ENCODE results near the gene KIF3B. TPM values are rescaled to one million over a fixed set of nuclear protein-coding genes. Genes with fewer than 3 reads are reported as not detected.

The KIF3B gene
- total RNA-seq, 1 donor from 2014 or later, result 10.4 TPM

DNA sequence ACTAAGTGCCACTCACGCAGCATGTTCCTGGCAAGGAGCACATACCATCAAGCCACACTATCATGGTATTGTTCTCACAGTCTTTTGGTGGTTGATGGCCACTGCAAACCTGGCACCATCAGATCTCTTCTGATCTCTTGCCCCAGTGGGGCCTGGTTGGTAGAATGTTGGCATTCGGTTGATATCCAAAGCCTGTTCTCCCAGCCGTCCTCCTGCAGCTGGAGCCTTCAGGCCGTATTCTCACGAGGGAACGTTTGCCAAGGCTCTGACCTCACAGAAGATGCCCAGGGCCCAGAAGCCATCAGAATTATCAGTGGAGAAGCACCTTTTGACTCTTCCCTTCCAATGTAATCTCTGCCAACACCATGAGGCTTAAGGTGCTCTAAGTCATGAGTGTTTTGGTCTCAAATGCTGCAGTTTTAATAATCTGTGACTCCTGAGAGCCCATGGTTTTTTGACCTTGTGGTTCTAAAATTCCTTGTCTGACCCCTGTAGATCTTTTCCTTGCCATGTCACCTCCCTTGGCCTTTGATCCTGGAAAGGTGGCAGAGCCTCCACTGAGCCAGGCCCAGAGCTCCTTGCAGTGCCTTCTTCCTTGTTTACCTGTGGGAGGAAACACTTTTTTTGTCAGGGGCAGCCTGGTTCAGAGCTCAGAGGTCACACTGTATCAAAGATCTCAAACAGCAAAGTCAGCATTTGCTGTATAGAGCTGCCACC, 42.0 kb upstream of the KIF3B start:
- Histone ChIP-seq H3K9ac (ENCODE audit: low read depth in 1 of 3, low read length in 3 of 3) (no peak overlapping the region), H3K4me1 (ENCODE audit: control insufficient read depth in 3 of 3, insufficient read depth in 3 of 3, low read length in 3 of 3) (no peaks in the 10 kb centered on the region), H3K27me3 (ENCODE audit: control insufficient read depth in 3 of 3, insufficient read depth in 3 of 3, low read length in 3 of 3) (no peaks in the 10 kb centered on the region), H3K9me3 (ENCODE audit: control insufficient read depth in 3 of 3, low read length in 3 of 3) (no peaks in the 10 kb centered on the region), H3K36me3 (ENCODE audit: control insufficient read depth in 3 of 3, insufficient read depth in 3 of 3, low read length in 3 of 3) (peaks cover 40 to 48% (median 48%) of the 10 kb centered on the region in 3 donors), H3K27ac (ENCODE audit: low read depth, low read length) (no peak overlapping the region), H3K4me3 (ENCODE audit: low read length in 3 of 3) (no peak overlapping the region)

DNA sequence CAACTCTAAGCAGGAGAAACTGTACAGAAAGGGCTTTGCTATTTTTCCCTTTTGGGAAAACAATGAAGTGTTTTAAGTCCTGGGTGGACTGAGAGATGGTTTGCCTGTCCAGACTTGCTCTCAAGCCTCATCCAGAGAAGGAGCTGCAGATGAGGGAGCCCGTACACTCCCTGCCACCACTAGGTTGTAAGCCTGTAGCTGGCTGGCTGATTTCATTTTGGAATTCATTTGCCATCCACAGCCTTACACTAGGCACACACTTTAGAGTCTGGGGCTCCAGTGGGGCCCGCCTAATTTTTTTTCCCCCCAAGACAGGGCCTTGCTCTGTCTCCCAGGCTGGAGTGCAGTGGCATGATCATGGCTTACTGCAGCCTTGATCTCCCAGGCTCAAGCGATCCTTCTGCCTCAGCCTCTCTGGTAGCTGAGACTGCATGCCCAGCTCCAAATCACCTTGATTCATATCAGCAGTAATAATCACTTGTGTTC, 41.4 kb upstream of the KIF3B start:
- peaks cover 34 to 42% (median 42%) of the 10 kb centered on the region in 3 donors for H3K36me3 ChIP-seq (ENCODE audit: control insufficient read depth in 3 of 3, insufficient read depth in 3 of 3, low read length in 3 of 3)
- H3K4me3 ChIP-seq (ENCODE audit: low read length in 3 of 3), result no peak overlapping the region
- H3K27ac ChIP-seq (ENCODE audit: low read depth, low read length), result no peak overlapping the region
- no peaks in the 10 kb centered on the region for H3K9me3 ChIP-seq (ENCODE audit: control insufficient read depth in 3 of 3, low read length in 3 of 3)
- no peaks in the 10 kb centered on the region for H3K27me3 ChIP-seq (ENCODE audit: control insufficient read depth in 3 of 3, insufficient read depth in 3 of 3, low read length in 3 of 3)
- no peaks in the 10 kb centered on the region for H3K4me1 ChIP-seq (ENCODE audit: control insufficient read depth in 3 of 3, insufficient read depth in 3 of 3, low read length in 3 of 3)
- no peak overlapping the region for H3K9ac ChIP-seq (ENCODE audit: low read depth in 1 of 3, low read length in 3 of 3)

DNA sequence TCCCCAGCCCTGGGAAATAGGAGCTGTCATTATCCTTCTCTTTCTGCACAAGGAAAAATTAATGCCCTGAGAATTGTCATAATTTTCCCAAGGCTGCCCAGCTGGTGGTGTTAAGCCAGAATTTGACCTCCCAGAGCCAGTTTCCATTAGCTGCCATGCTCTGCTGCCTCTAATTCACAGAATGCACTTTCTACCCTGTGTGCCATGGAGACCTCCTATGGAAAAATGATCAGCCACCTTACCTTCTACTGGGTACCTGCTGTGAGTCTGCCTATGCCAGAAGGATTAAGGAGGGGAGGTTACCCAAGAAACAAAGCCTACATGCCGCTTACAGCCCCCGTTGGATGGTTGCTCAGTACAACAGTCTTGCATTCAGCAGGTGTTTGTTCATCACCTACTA, 40.6 kb upstream of the KIF3B start:
- no peak overlapping the region for H3K27ac ChIP-seq (ENCODE audit: low read depth, low read length)
- no peak overlapping the region for H3K4me3 ChIP-seq (ENCODE audit: low read length in 3 of 3)
- H3K9me3 ChIP-seq (ENCODE audit: control insufficient read depth in 3 of 3, low read length in 3 of 3), result no peaks in the 10 kb centered on the region
- no peak overlapping the region for H3K9ac ChIP-seq (ENCODE audit: low read depth in 1 of 3, low read length in 3 of 3)
- no peaks in the 10 kb centered on the region for H3K27me3 ChIP-seq (ENCODE audit: control insufficient read depth in 3 of 3, insufficient read depth in 3 of 3, low read length in 3 of 3)
- peaks cover 27 to 36% (median 35%) of the 10 kb centered on the region in 3 donors for H3K36me3 ChIP-seq (ENCODE audit: control insufficient read depth in 3 of 3, insufficient read depth in 3 of 3, low read length in 3 of 3)
- no peaks in the 10 kb centered on the region for H3K4me1 ChIP-seq (ENCODE audit: control insufficient read depth in 3 of 3, insufficient read depth in 3 of 3, low read length in 3 of 3)

DNA sequence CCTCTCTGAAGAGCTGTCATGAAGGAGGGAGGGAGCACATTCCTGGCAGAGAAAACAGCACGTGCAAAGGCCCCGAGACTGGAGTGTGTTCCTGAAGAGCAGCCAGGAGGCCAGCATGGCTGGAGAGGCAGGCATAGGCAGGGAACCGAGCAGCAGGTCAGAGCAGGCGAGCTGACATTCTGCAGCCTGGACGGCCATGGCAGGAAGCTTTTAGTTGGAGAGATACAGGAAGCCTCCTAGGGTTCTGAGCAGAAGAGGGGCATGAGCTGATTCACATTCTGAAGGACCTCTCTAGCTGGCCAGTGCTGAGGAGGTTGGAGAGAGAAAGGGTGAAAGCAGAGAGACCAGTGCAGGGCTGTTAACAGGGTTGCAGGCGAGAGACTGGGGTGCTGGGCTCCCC, 40.0 kb upstream of the KIF3B start:
- H3K27ac ChIP-seq (ENCODE audit: low read depth, low read length), result no peak overlapping the region
- H3K4me1 ChIP-seq (ENCODE audit: control insufficient read depth in 3 of 3, insufficient read depth in 3 of 3, low read length in 3 of 3), result no peaks in the 10 kb centered on the region
- H3K36me3 ChIP-seq (ENCODE audit: control insufficient read depth in 3 of 3, insufficient read depth in 3 of 3, low read length in 3 of 3), result peaks cover 23 to 36% (median 33%) of the 10 kb centered on the region in 3 donors
- no peak overlapping the region for H3K9ac ChIP-seq (ENCODE audit: low read depth in 1 of 3, low read length in 3 of 3)
- H3K4me3 ChIP-seq (ENCODE audit: low read length in 3 of 3), result no peak overlapping the region
- no peaks in the 10 kb centered on the region for H3K27me3 ChIP-seq (ENCODE audit: control insufficient read depth in 3 of 3, insufficient read depth in 3 of 3, low read length in 3 of 3)
- no peaks in the 10 kb centered on the region for H3K9me3 ChIP-seq (ENCODE audit: control insufficient read depth in 3 of 3, low read length in 3 of 3)

DNA sequence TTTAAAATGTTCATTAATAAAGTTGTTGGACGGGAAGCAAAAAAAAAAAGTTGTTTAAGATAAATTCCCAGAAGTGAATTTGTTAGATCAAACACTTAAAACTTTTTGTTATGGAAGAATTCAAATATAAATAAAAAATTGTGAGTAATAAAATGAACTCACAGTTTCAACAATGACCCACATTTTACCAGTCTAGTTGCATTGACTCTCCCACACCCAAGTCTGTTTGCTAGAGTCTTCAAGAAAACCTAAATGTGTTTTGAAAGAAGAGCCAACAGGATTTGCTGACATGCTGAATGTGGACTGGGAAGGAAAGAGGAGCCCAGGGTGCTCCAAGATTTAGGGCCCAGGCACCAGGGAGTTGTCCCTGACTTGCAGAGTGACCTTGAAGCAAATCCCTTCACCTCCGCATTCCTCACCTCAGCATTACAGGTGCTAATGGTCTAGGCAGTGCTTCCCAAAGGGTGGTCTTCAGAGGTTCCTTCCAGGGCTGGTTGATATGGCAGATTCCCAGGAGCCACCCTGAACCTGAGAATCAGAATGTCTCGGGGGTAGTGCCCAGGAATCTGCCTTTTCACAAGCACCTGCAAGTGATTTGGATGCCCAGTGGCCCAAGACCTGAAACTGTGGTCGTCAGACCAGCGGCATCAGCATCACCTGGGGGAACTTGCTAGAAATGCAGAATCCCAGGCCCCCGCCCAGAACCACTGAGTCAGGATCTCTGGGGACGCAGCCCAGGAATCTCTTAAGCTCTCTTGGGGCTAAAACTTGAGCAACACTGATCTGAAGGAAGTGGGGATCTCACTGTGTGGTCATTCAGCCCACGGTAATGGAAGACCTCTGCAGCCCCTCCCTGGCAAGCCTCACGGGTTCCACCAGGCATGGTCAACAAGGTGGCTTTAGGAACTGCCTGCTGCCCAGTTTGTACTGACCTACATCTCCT, 38.7 kb upstream of the KIF3B start:
- no peaks in the 10 kb centered on the region for H3K9me3 ChIP-seq (ENCODE audit: control insufficient read depth in 3 of 3, low read length in 3 of 3)
- no peak overlapping the region for H3K27ac ChIP-seq (ENCODE audit: low read depth, low read length)
- peaks cover 10 to 25% (median 21%) of the 10 kb centered on the region in 3 donors for H3K36me3 ChIP-seq (ENCODE audit: control insufficient read depth in 3 of 3, insufficient read depth in 3 of 3, low read length in 3 of 3)
- H3K4me3 ChIP-seq (ENCODE audit: low read length in 3 of 3), result no peak overlapping the region
- H3K27me3 ChIP-seq (ENCODE audit: control insufficient read depth in 3 of 3, insufficient read depth in 3 of 3, low read length in 3 of 3), result no peaks in the 10 kb centered on the region
- H3K9ac ChIP-seq (ENCODE audit: low read depth in 1 of 3, low read length in 3 of 3), result no peak overlapping the region
- H3K4me1 ChIP-seq (ENCODE audit: control insufficient read depth in 3 of 3, insufficient read depth in 3 of 3, low read length in 3 of 3), result no peaks in the 10 kb centered on the region

DNA sequence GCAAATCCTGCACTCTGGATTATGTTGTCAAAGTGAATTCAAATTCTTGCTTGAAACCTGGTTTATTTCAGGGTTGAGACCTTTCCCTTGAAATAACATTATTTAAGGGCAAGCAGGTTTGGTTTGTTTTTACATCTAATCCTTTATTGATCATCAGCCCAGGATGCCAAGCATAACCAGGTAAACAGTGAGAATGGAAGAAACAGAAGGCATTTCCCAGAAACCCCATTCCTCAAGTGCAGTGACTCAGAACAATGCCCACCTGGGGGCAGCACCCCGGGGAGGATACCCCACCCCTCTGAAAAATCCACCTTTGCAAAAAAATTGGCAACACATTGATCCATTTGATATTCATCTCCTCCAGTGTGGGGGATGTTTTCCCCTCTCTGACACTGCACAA, 37.2 kb upstream of the KIF3B start:
- Histone ChIP-seq H3K36me3 (ENCODE audit: control insufficient read depth in 3 of 3, insufficient read depth in 3 of 3, low read length in 3 of 3) (peaks cover 2 to 16% (median 9%) of the 10 kb centered on the region in 3 donors), H3K4me1 (ENCODE audit: control insufficient read depth in 3 of 3, insufficient read depth in 3 of 3, low read length in 3 of 3) (no peaks in the 10 kb centered on the region), H3K4me3 (ENCODE audit: low read length in 3 of 3) (no peak overlapping the region), H3K27ac (ENCODE audit: low read depth, low read length) (no peak overlapping the region), H3K27me3 (ENCODE audit: control insufficient read depth in 3 of 3, insufficient read depth in 3 of 3, low read length in 3 of 3) (no peaks in the 10 kb centered on the region), H3K9me3 (ENCODE audit: control insufficient read depth in 3 of 3, low read length in 3 of 3) (no peaks in the 10 kb centered on the region), H3K9ac (ENCODE audit: low read depth in 1 of 3, low read length in 3 of 3) (no peak overlapping the region)

DNA sequence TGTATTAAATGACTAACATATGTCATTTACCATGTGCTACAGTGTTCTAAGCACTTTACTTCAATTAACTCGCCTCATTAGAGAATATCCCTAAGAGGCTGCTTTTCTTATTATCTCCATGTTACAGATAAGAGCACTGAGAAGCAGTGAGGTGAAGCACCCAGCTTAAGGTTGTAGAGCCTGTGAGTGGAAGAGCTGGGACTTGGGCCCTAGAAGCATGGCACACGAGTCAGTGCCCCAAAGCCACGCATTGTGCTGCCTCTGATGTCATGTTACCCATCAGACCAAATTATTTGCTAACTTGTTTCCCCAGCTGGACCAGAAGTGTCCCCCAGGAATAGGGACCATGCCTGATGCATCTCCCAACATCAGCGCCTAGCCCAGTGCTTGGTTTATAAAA, 35.6 kb upstream of the KIF3B start:
- H3K4me1 ChIP-seq (ENCODE audit: control insufficient read depth in 3 of 3, insufficient read depth in 3 of 3, low read length in 3 of 3), result no peaks in the 10 kb centered on the region
- no peak overlapping the region for H3K4me3 ChIP-seq (ENCODE audit: low read length in 3 of 3)
- H3K27me3 ChIP-seq (ENCODE audit: control insufficient read depth in 3 of 3, insufficient read depth in 3 of 3, low read length in 3 of 3), result no peaks in the 10 kb centered on the region
- H3K9me3 ChIP-seq (ENCODE audit: control insufficient read depth in 3 of 3, low read length in 3 of 3), result no peaks in the 10 kb centered on the region
- no peak overlapping the region for H3K27ac ChIP-seq (ENCODE audit: low read depth, low read length)
- peaks cover 0 to 3% (median 2%) of the 10 kb centered on the region in 3 donors for H3K36me3 ChIP-seq (ENCODE audit: control insufficient read depth in 3 of 3, insufficient read depth in 3 of 3, low read length in 3 of 3)
- no peak overlapping the region for H3K9ac ChIP-seq (ENCODE audit: low read depth in 1 of 3, low read length in 3 of 3)

DNA sequence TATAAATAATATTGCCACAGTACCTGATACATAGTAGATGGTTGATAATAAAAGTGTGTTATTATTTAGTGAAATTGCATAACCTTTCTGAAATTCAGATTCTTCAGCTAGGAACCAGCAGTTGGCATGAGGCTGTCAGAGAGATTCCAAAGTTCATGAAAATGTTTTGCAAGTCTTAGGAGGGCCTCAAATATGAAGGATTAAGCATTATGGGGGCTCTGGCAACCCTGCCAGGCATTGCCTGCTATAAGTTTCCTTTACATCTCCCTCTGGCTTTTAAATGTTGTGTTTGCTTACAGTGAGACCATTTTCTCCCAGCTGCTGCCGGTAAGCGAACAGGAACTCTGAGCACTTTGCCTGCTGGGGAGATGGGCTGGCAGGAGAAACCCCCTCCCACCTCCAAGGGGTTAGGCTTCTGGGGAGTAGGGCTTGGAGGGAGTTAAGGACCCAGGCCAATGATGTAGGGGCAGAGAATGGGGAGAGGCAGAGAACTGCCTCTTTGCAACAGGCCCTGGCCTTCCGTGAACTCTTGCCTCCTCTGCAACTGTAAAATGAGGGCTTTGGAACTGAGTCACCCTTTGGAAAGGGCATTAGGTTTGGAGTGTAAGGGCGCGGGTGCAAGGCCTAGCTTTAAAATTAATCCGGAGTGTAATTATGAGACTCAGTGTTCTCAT, 33.2 kb upstream of the KIF3B start:
- Histone ChIP-seq H3K36me3 (ENCODE audit: control insufficient read depth in 3 of 3, insufficient read depth in 3 of 3, low read length in 3 of 3) (no peaks in the 10 kb centered on the region), H3K9me3 (ENCODE audit: control insufficient read depth in 3 of 3, low read length in 3 of 3) (no peaks in the 10 kb centered on the region), H3K27me3 (ENCODE audit: control insufficient read depth in 3 of 3, insufficient read depth in 3 of 3, low read length in 3 of 3) (no peaks in the 10 kb centered on the region), H3K4me1 (ENCODE audit: control insufficient read depth in 3 of 3, insufficient read depth in 3 of 3, low read length in 3 of 3) (no peaks in the 10 kb centered on the region), H3K27ac (ENCODE audit: low read depth, low read length) (no peak overlapping the region), H3K9ac (ENCODE audit: low read depth in 1 of 3, low read length in 3 of 3) (no peak overlapping the region), H3K4me3 (ENCODE audit: low read length in 3 of 3) (no peak overlapping the region)

DNA sequence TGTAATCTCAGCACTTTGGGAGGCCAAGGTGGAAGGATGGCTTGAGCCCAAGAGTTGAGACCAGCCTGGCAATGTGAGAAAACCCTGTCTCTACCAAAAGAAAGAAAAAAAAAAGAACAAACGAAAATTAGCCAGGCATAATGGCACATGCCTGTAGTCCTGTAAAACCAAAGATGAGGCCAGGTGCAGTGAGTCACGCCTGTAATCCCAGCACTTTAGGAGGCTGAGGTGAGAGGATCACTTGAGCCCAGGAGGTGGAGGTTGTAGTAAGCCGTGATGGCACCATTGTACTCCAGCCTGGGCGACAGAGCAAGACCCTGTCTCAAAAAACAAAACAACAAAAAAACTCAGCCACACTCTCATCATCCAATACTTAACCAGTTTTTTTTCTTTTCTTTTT, 32.5 kb upstream of the KIF3B start:
- Histone ChIP-seq H3K27ac (ENCODE audit: low read depth, low read length) (no peak overlapping the region), H3K9ac (ENCODE audit: low read depth in 1 of 3, low read length in 3 of 3) (no peak overlapping the region), H3K9me3 (ENCODE audit: control insufficient read depth in 3 of 3, low read length in 3 of 3) (no peaks in the 10 kb centered on the region), H3K27me3 (ENCODE audit: control insufficient read depth in 3 of 3, insufficient read depth in 3 of 3, low read length in 3 of 3) (no peaks in the 10 kb centered on the region), H3K36me3 (ENCODE audit: control insufficient read depth in 3 of 3, insufficient read depth in 3 of 3, low read length in 3 of 3) (no peaks in the 10 kb centered on the region), H3K4me1 (ENCODE audit: control insufficient read depth in 3 of 3, insufficient read depth in 3 of 3, low read length in 3 of 3) (no peaks in the 10 kb centered on the region), H3K4me3 (ENCODE audit: low read length in 3 of 3) (no peak overlapping the region)

Data from skeletal muscle tissue (tissue), 4 donors.